GM23248 (cell line): ENCODE results near the gene UFSP2. TPM values are rescaled to one million over a fixed set of nuclear protein-coding genes. Genes with fewer than 3 reads are reported as not detected.
A peak's percentile ranks its signal among the peaks of the same experiment; 100 is the strongest.

Source experiments
- DNase-seq: peaks from one replicate; pipeline ENCODE4 v3.0.0-alpha.2; 2015
- H2AFZ ChIP-seq: fragments of 200-600 bp; sonication (generic); 2 replicates; pipeline ENCODE4 v1.6.1; 2016; ENCODE audit warnings: antibody characterized with exemption
- H3F3A ChIP-seq: fragments of 200-600 bp; sonication (generic); 2 replicates; pipeline ENCODE4 v1.6.1; 2016; ENCODE audit warnings: mild to moderate bottlenecking, antibody characterized with exemption, mixed run types; ENCODE audit not compliant: insufficient read depth
- H3K27ac ChIP-seq: fragments of 200-600 bp; sonication (generic); 2 replicates; pipeline ENCODE4 v1.5.1; 2016; ENCODE audit warnings: mild to moderate bottlenecking
- H3K27me3 ChIP-seq: fragments of 200-600 bp; sonication (generic); replicated peaks from 2 replicates; pipeline ENCODE4 v1.6.1; 2016; ENCODE audit warnings: mild to moderate bottlenecking; ENCODE audit not compliant: insufficient read depth
- H3K36me3 ChIP-seq: fragments of 200-600 bp; sonication (generic); 2 replicates; pipeline ENCODE4 v1.6.1; 2016; ENCODE audit warnings: low read depth, mild to moderate bottlenecking
- H3K4me1 ChIP-seq: fragments of 200-600 bp; sonication (generic); 2 replicates; pipeline ENCODE4 v1.6.1; 2016; ENCODE audit warnings: mild to moderate bottlenecking; ENCODE audit not compliant: insufficient read depth
- H3K4me2 ChIP-seq: fragments of 200-600 bp; sonication (generic); one replicate; pipeline ENCODE4 v1.6.1; 2016; ENCODE audit warnings: mild to moderate bottlenecking; ENCODE audit not compliant: unreplicated experiment
- H3K4me3 ChIP-seq: fragments of 200-600 bp; sonication (generic); 2 replicates; pipeline ENCODE4 v1.5.1; 2016; ENCODE audit warnings: mild to moderate bottlenecking
- H3K79me2 ChIP-seq: fragments of 200-600 bp; sonication (generic); 2 replicates; pipeline ENCODE4 v1.6.1; 2016; ENCODE audit warnings: mild to moderate bottlenecking; ENCODE audit not compliant: insufficient read depth
- H3K9ac ChIP-seq: fragments of 200-600 bp; sonication (generic); 2 replicates; pipeline ENCODE4 v1.6.1; 2016; ENCODE audit warnings: mild to moderate bottlenecking
- H3K9me2 ChIP-seq: fragments of 200-600 bp; sonication (generic); 2 replicates; pipeline ENCODE4 v1.6.1; 2016; ENCODE audit warnings: mixed run types, mild to moderate bottlenecking, moderate library complexity; ENCODE audit not compliant: insufficient read depth
- H3K9me3 ChIP-seq: fragments of 200-600 bp; sonication (generic); one replicate; pipeline ENCODE4 v1.6.1; 2017; ENCODE audit warnings: low read depth
- H4K20me1 ChIP-seq: fragments of 200-600 bp; sonication (generic); 2 replicates; pipeline ENCODE4 v1.6.0; 2016; ENCODE audit not compliant: insufficient read depth
- EZH2 ChIP-seq: fragments of 200-600 bp; sonication (generic); IDR thresholded peaks from 2 replicates; pipeline ENCODE4 v1.6.1; 2018; ENCODE audit warnings: antibody characterized with exemption, mild to moderate bottlenecking; ENCODE audit not compliant: insufficient read depth, poor library complexity, severe bottlenecking
- EZH2phosphoT487 ChIP-seq: fragments of 200-600 bp; sonication (generic); IDR thresholded peaks from 2 replicates; pipeline ENCODE4 v1.6.1; 2018; ENCODE audit warnings: antibody characterized with exemption, moderate library complexity, mild to moderate bottlenecking, low read depth; ENCODE audit not compliant: insufficient read depth
- WGBS, 2 experiments: methylation state at CpG; one replicate each; pipeline ENCODE4 v1.1.6; 2015 to 2017; ENCODE audit warnings: low lambda C conversion rate in 2 of 2, low coverage in 1 of 2; ENCODE audit errors: missing lambda C conversion rate in 2 of 2; 5-methylcytosine and 5-hydroxymethylcytosine counted together
- in situ Hi-C: fragments of 300-500 bp; cut with MboI; formaldehyde crosslinking; loops from 2 replicates; pipeline ENCODE4 v1.15.0; 2020
- polyA plus RNA-seq: library from polyadenylated mRNA; unstranded; fragments of >200 nt; fragmentation: Nextera tagmentation; extraction: Ambion mirVana; gene quantifications from 2 replicates; pipeline ENCODE4 v1.2.1, GENCODE V29; 2016
- total RNA-seq: library from RNA; depleted of rRNA; stranded (reverse); fragments of >200 nt; shearing (Covaris generic); gene quantifications from 2 replicates; pipeline ENCODE4 v1.2.3, GENCODE V29; 2014

UFSP2 gene
- total and polyA plus RNA-seq, 2 experiments from 2014 or later: 25.6 to 26.8 TPM

GRCh38 chr4:185381288-185382196, 44.2 kb downstream of the UFSP2 start:
- Histone ChIP-seq H3K36me3 (0 out of 2 replicates have a peak, but pooled peaks cover 7% of the 10 kb centered on the region), H3K79me2 (no peaks in the 10 kb centered on the region), H3K4me1 (peaks cover 12% of the 10 kb centered on the region; the same call in 1 of the 2 replicates), H3K4me2 (peak overlapping the region; percentile 7), H3K9me2 (no peaks in the 10 kb centered on the region), H3K9ac (no peak overlapping the region), H3K9me3 (no peaks in the 10 kb centered on the region), H3K27me3 (no peaks in the 10 kb centered on the region), H2AFZ (no peak overlapping the region), H3K27ac (peak overlapping the region; percentile 23), H3K4me3 (no peak overlapping the region), H3F3A (peaks cover 19% of the 10 kb centered on the region; the same call in 1 of the 2 replicates), H4K20me1 (no peaks in the 10 kb centered on the region)
- no peak for TF ChIP-seq EZH2phosphoT487
- no peak for TF ChIP-seq EZH2
- peak; percentile 51 for DNase-seq
- 23 to 24% methylated on average over 4 of the region's 4 CpGs for WGBS, 2 experiments
- in situ Hi-C loops: no loop called here

- no peak for TF ChIP-seq EZH2
- TF ChIP-seq EZH2phosphoT487: no peak
- Histone ChIP-seq H3K9ac (no peak overlapping the region), H3F3A (peaks cover 19% of the 10 kb centered on the region; the same call in 1 of the 2 replicates), H3K27ac (no peak overlapping the region), H3K9me2 (no peaks in the 10 kb centered on the region), H2AFZ (no peak overlapping the region), H3K4me3 (no peak overlapping the region), H3K27me3 (no peaks in the 10 kb centered on the region), H3K36me3 (0 out of 2 replicates have a peak, but pooled peaks cover 7% of the 10 kb centered on the region), H3K4me2 (no peak overlapping the region), H3K9me3 (no peaks in the 10 kb centered on the region), H3K4me1 (peaks cover 12% of the 10 kb centered on the region; the same call in 1 of the 2 replicates), H4K20me1 (no peaks in the 10 kb centered on the region), H3K79me2 (no peaks in the 10 kb centered on the region)
- WGBS, 2 experiments: 94 to 100% methylated on average over 1 of the region's 1 CpG
- in situ Hi-C loops: no loop called here
- DNase-seq: no peak
Measured at GRCh38 chr4:185380320-185380719, 45.4 kb downstream of the UFSP2 start.

- Histone ChIP-seq H3K9me2 (no peaks in the 10 kb centered on the region), H4K20me1 (no peaks in the 10 kb centered on the region), H3K4me2 (no peak overlapping the region), H3K4me3 (no peak overlapping the region), H3K4me1 (peaks cover 12% of the 10 kb centered on the region; the same call in 1 of the 2 replicates), H3K36me3 (0 out of 2 replicates have a peak, but pooled peaks cover 9% of the 10 kb centered on the region), H3K79me2 (no peaks in the 10 kb centered on the region), H3F3A (peaks cover 19% of the 10 kb centered on the region; the same call in 1 of the 2 replicates), H2AFZ (no peak overlapping the region), H3K27me3 (no peaks in the 10 kb centered on the region), H3K9ac (no peak overlapping the region), H3K27ac (no peak overlapping the region), H3K9me3 (no peaks in the 10 kb centered on the region)
- TF ChIP-seq EZH2phosphoT487 (no peak), EZH2 (no peak)
- no peak for DNase-seq
- 94 to 97% methylated on average over 13 of the region's 13 CpGs for WGBS, 2 experiments
- in situ Hi-C loops: no loop called here
Measured at GRCh38 chr4:185379326-185380295, 46.2 kb downstream of the UFSP2 start.

GRCh38 chr4:185378264-185378663, 47.5 kb downstream of the UFSP2 start:
- TF ChIP-seq EZH2: no peak
- TF ChIP-seq EZH2phosphoT487: no peak
- H3K9me2 ChIP-seq: no peaks in the 10 kb centered on the region
- WGBS, 2 experiments: 97 to 98% methylated on average over 6 of the region's 6 CpGs
- peaks cover 12% of the 10 kb centered on the region; the same call in 1 of the 2 replicates for H3K4me1 ChIP-seq
- H3K4me2 ChIP-seq: no peak overlapping the region
- in situ Hi-C loops: no loop called here
- no peak overlapping the region for H3K9ac ChIP-seq
- H2AFZ ChIP-seq: no peak overlapping the region
- no peak for DNase-seq
- H3K36me3 ChIP-seq: 0 out of 2 replicates have a peak, but pooled peaks cover 12% of the 10 kb centered on the region
- H3K79me2 ChIP-seq: no peaks in the 10 kb centered on the region
- H3F3A ChIP-seq: peaks cover 19% of the 10 kb centered on the region; the same call in 1 of the 2 replicates
- no peak overlapping the region for H3K27ac ChIP-seq
- H3K4me3 ChIP-seq: no peak overlapping the region
- no peaks in the 10 kb centered on the region for H3K27me3 ChIP-seq
- no peaks in the 10 kb centered on the region for H3K9me3 ChIP-seq
- H4K20me1 ChIP-seq: no peaks in the 10 kb centered on the region
